Lower lobe of right lung (tissue), 2 donors: Measurements from ENCODE around the gene RNF14. TPM values are rescaled to one million over a fixed set of nuclear protein-coding genes. Genes with fewer than 3 reads are reported as not detected.
A peak's percentile ranks its signal among the peaks of the same experiment; 100 is the strongest.

ENCODE experiments used
- ATAC-seq, 2 donors: fragments of 200-7000 bp; cut with Tn5 transposase; one replicate each; pipeline ENCODE4 v1.9.1; 2020 to 2022; ENCODE audit warnings: mild to moderate bottlenecking in 2 of 2, moderate library complexity in 2 of 2
- DNase-seq: peaks from one replicate; pipeline ENCODE4 v3.0.0-alpha.2; 2020
- H3K27ac ChIP-seq: fragments of 200-600 bp; one replicate; pipeline ENCODE4 v1.8.0; 2022
- H3K27me3 ChIP-seq: fragments of 200-600 bp; one replicate; pipeline ENCODE4 v1.8.0; 2022; ENCODE audit warnings: low read depth
- H3K36me3 ChIP-seq: fragments of 200-600 bp; one replicate; pipeline ENCODE4 v1.8.0; 2022; ENCODE audit warnings: mild to moderate bottlenecking
- H3K4me1 ChIP-seq: fragments of 200-600 bp; one replicate; pipeline ENCODE4 v1.8.0; 2022
- H3K4me3 ChIP-seq: fragments of 200-600 bp; one replicate; pipeline ENCODE4 v1.8.0; 2022; ENCODE audit warnings: mild to moderate bottlenecking
- H3K9me3 ChIP-seq: fragments of 200-600 bp; one replicate; pipeline ENCODE4 v1.8.0; 2022
- intact Hi-C: fragments of 100-400 bp; cut with DNase I; formaldehyde crosslinking; loops from one replicate; pipeline ENCODE4 v1.11.0; 2022
- total RNA-seq: library from RNA; stranded (reverse); fragmentation: NEBNext Ultra II Directional; extraction: Animal tissue kit (Norgen Biotek cat#: 25700); gene quantifications from one replicate; pipeline ENCODE4 v1.2.1, GENCODE V29; 2021
- TF ChIP-seq, protein P1 (sequence below): fragments of 200-600 bp; IDR thresholded peaks from one replicate; pipeline ENCODE4 v1.8.0; 2022; ENCODE audit warnings: antibody characterized with exemption, mild to moderate bottlenecking
- donor health status: DM: no; HTN: yes; CAD: no; lungs with severe emphysema.

RNF14 gene
- total RNA-seq, 1 donor from 2014 or later: 47.1 TPM

GRCh38 chr5:141926434-141926833 lies 42.5 kb upstream of the RNF14 start:
- TF ChIP-seq, protein P1, sequence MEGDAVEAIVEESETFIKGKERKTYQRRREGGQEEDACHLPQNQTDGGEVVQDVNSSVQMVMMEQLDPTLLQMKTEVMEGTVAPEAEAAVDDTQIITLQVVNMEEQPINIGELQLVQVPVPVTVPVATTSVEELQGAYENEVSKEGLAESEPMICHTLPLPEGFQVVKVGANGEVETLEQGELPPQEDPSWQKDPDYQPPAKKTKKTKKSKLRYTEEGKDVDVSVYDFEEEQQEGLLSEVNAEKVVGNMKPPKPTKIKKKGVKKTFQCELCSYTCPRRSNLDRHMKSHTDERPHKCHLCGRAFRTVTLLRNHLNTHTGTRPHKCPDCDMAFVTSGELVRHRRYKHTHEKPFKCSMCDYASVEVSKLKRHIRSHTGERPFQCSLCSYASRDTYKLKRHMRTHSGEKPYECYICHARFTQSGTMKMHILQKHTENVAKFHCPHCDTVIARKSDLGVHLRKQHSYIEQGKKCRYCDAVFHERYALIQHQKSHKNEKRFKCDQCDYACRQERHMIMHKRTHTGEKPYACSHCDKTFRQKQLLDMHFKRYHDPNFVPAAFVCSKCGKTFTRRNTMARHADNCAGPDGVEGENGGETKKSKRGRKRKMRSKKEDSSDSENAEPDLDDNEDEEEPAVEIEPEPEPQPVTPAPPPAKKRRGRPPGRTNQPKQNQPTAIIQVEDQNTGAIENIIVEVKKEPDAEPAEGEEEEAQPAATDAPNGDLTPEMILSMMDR: no peak
- Histone ChIP-seq H3K36me3 (peaks cover 67% of the 10 kb centered on the region), H3K4me1 (peaks cover 41% of the 10 kb centered on the region), H3K27me3 (no peaks in the 10 kb centered on the region), H3K9me3 (no peaks in the 10 kb centered on the region), H3K4me3 (no peak overlapping the region), H3K27ac (no peak overlapping the region)
- DNase-seq (no peak), ATAC-seq (no peak)
- intact Hi-C loops: no loop called here

GRCh38 chr5:141928051-141928450 lies 40.9 kb upstream of the RNF14 start:
- H3K36me3 ChIP-seq: peaks cover 83% of the 10 kb centered on the region
- no peaks in the 10 kb centered on the region for H3K27me3 ChIP-seq
- TF ChIP-seq, protein P1: no peak
- no peak overlapping the region for H3K4me3 ChIP-seq
- H3K4me1 ChIP-seq: peaks cover 36% of the 10 kb centered on the region
- intact Hi-C loops: no loop called here
- ATAC-seq: no peak
- peak overlapping the region; percentile 18 for H3K27ac ChIP-seq
- no peaks in the 10 kb centered on the region for H3K9me3 ChIP-seq
- no peak for DNase-seq

DNA sequence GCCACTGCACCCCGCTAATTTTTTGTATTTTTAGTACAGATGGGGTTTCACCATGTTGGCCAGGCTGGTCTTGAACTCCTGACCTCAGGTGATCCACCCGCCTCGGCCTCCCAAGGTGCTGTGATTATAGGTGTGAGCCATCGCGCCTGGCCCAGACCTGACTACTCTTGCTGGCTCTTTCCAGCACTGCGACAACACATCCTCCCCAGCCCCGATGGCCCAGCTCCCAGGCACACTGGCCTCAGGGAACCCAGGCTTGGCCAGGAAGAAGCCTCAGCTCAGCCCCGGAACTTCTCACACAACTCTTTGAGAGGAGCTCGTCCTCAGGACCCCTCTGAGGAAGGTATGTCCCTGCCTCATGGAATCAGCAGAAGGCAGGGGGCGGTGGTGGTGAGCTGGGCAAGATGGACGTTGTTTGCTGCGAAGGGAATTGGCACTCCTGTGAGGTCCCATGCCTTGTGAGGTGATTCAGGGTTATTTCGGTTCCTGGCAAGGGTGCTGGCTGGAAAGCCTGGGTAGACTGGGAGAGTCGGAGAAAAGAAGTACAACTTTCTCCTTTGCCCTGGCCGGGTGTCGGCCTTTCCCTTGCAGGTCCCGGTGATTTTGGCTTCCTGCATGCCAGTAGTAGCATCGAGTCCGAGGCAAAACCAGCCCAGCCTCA lies 39.4 kb upstream of the RNF14 start:
- Histone ChIP-seq H3K27me3 (no peaks in the 10 kb centered on the region), H3K36me3 (peaks cover 98% of the 10 kb centered on the region), H3K27ac (no peak overlapping the region), H3K9me3 (no peaks in the 10 kb centered on the region), H3K4me3 (no peak overlapping the region), H3K4me1 (peaks cover 29% of the 10 kb centered on the region)
- TF ChIP-seq, protein P1: no peak
- DNase-seq (no peak), ATAC-seq (no peak)
- intact Hi-C loops: no loop called here

- intact Hi-C loops: no loop called here
- H3K9me3 ChIP-seq: no peaks in the 10 kb centered on the region
- H3K27me3 ChIP-seq: no peaks in the 10 kb centered on the region
- no peak overlapping the region for H3K27ac ChIP-seq
- peaks cover 100% of the 10 kb centered on the region for H3K36me3 ChIP-seq
- TF ChIP-seq, protein P1: no peak
- no peak overlapping the region for H3K4me3 ChIP-seq
- ATAC-seq: no peak
- no peak for DNase-seq
- peaks cover 15% of the 10 kb centered on the region for H3K4me1 ChIP-seq
Observed at GRCh38 chr5:141931694-141932093, 37.2 kb upstream of the RNF14 start.

- no peak overlapping the region for H3K4me3 ChIP-seq
- intact Hi-C loops: no loop called here
- H3K36me3 ChIP-seq: peaks cover 100% of the 10 kb centered on the region
- TF ChIP-seq, protein P1: no peak
- DNase-seq: no peak
- H3K4me1 ChIP-seq: peaks cover 8% of the 10 kb centered on the region
- no peaks in the 10 kb centered on the region for H3K27me3 ChIP-seq
- ATAC-seq: no peak
- no peak overlapping the region for H3K27ac ChIP-seq
- no peaks in the 10 kb centered on the region for H3K9me3 ChIP-seq
Observed at GRCh38 chr5:141933151-141933550, 35.8 kb upstream of the RNF14 start.
